ENCODE data around the gene NKD1.

The NKD1 gene

DNA sequence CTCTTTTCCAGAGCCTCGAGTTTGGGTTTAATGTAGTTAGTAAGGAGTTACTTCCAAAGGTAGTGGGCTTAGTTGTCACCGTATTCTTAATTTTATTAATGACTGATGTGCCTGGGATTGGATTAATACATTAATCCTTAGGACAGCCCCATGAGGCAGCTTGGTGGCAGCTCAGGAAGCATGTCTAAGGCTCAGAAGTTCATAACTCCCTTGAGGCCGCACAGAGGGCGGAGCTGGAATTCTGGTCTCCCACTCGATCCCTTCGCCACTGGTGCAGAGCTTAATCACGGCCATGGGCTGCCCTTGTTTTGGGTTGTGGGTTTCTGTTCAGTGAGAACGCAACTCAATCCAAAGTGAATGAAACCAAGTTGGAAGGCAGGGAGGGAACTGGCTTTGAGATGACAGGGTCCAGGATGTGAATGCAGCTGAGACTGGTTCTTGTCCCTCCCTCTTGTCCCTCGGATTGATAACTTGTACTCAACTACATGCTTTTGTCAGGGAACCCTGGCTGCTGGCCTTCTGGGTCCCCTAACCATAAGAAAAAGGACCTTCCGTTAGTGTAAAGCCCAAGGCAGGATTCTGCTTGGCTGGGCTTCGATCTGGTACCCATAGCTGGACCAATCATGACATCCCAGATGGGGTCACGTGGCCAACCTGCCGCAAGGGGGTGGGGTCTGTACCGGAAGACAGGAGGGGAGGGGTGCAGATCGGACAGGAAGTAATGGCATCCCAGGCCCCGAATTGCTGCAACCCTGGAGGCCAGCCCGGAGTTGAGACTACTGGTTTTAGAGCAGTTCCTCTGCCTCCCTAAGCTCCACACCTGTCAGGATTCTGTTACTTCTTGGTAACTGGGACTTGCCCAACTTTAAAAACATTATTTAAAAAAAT is 87.6 kb downstream of the NKD1 start:
- FAIRE-seq (no peak), DNase-seq (ENCODE audit: extremely low spot score, insufficient read length, low read depth) (no peak)

DNA sequence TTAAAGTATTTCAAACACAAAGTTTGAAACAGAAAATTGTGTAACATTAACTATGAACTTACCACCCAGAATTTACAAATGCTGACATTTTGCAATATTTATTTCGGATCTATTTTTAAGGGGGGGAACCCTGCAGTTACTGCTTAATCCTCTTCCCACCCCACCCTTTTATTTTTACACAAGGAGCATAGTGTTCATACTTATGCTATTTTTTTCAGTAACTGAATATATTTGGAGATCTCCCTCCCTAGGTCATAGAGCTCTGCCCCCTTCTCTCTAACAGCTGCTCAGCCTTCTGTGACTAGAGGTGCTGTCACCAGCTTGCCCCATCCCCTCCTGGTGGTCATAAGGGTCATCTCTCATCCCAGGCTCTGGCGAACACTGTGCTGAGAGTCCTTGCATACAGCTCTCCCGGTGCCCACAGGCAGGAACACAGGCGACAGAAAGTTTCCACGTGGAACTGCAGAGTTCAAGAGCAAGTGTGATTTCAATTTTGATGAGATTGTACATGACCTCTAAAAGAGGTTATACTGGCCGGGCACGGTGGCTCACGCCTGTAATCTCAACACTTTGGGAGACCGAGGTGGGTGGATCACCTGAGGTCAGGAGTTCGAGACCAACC is 88.7 kb downstream of the NKD1 start:
- DNase-seq (ENCODE audit: extremely low spot score, insufficient read length, low read depth) (no peak), FAIRE-seq (no peak)

DNA sequence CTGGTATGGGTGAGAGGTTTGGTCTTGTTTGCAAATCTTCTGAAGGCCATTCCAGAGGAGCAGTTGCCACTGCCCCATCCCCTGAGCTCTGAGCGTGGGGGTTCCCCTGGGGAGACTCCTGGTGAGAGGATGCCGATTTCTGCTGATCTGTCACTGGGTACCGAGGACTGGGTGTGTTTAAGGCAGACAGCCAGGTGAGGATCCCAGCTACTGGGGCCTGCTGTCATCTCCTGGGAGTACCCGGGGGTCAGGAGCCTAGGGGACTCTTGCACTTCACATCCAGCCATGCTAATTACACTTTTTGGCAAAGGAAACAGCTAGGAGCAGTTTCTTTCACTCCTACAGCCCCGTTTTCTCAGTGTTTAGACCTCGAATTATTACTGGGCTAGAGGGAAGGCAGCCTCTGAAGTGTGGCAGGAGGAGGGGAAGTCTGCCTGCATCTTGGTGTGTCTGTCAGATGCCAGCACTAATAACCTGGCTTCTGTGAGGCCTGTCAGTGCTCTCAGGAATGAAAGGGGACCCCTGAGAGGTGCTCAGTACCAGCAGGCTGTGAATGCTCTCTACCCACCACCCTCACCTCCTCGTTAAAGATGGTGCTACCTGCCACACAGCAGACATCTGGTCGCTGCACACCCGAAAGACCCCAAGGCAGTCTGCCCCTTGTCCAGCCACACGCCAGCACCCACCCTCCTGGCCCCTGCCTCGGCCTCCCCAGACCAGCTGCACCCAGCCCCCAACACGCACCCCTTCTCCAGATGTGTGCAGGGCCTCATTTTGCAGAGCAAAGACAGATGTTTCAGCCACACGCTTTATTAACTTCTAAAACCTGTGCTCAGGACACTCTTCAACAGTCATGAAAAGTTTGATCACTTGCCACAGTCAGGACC is 89.8 kb downstream of the NKD1 start:
- no peak for DNase-seq (ENCODE audit: extremely low spot score, insufficient read length, low read depth)
- no peak for FAIRE-seq

DNA sequence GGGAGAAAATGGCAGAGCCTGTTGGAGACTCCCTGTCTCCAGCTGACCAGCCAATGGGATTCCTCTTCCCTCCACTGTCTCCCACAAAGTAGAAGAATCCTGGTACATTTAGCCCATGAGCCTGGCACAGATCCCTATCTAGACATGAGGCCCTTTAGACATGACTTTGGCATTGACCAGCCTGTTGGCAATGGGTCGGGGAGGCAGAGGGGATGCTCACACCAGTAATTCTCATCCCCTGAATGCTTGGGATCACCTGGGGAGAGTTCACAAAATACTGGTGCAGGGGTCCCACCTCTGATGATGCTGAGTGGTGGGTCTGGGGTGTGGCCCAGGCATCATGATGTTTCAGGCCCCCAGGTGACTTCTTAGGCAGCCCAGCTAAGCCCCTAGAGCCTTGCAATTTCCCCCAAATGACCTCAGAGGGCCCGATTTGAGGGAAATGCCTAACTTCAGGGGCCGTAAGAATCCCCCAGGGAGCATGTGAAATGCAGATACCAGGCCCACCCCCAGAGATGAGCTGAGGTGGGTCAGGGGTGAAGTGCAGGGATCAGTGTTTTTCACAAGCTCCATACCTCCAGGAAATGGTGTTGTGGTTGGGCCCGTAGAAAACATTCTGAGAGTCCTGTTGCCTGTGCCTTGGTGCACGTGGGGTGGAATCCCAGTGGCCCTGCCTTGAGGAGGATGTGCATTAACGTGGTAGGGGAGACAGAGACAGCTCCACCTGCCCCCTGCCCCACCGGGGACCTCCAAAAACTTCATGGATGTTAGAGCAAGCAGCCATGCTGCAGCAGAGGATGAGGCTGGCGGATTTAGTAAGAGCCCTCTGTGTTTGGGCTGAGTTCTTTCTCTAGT is 90.8 kb downstream of the NKD1 start:
- DNase-seq (ENCODE audit: extremely low spot score, insufficient read length, low read depth) = no peak

DNA sequence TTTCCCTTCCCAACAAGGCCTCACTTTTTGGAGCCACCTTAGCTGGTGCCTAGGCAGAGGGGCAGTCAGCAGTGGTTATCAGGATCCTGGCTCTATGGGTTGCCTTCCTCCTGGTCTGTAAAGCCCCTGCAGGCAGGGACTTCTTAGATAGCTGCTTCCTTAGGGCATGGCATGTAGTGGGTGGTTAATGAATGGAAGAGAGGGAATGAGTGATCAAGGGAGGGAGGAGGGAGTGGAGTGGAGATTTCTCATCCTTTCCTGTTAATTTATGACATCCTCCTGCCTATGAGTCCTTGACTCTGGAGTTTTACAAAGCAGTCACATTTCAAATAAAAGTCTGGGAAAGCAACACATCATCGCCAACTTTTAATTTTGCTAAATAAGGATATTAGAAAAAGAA is 92.2 kb downstream of the NKD1 start:
- DNase-seq (ENCODE audit: extremely low spot score, insufficient read length, low read depth) = no peak
- no peak for FAIRE-seq

More for the DNA sequence above, 90.8 kb downstream of the NKD1 start:
- no peak for FAIRE-seq

DNA sequence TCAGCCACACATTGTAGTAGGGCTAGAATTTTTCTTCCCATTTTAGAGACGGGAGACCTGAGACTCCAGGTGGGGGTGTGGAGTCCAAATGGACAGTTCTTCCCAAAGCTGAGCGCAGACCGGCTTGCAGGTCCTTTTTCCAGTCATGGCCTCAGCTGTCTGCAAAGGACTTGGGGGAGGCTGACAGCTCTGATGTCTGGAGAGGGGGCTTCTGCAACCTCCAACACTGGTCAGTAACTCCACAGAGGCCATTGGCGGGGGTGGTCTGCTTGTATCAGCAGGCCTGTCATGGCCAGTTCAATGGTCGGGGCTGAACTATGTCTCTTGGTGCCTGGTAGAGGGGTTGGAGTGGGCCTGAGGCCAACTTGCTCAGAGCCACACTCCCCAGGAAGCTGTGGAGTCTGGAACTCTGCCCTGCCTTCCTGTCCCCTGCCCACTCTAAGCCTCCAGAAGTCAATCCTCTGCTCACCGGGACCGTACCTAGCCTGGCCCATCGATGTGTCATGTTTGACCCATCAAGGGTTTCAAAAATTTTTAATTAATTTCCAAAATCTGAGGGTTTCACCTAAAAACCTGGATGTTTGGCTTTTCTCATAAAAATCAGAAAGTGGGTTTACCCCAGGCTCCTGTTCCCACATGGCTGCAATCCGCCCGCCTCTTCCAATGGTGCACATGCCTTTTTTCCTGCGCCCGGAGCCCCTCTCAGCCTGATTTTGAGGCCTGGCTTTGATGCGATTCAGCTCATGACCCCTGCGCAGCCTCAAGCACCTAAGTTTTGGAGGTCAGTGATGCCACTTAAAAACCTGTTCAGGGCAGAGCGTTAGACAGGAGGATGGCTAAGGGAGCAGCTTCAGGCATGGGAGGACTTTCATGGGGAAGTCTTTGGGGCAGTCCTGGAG is 93.0 kb downstream of the NKD1 start:
- FAIRE-seq (no peak), DNase-seq (ENCODE audit: extremely low spot score, insufficient read length, low read depth) (no peak)

DNA sequence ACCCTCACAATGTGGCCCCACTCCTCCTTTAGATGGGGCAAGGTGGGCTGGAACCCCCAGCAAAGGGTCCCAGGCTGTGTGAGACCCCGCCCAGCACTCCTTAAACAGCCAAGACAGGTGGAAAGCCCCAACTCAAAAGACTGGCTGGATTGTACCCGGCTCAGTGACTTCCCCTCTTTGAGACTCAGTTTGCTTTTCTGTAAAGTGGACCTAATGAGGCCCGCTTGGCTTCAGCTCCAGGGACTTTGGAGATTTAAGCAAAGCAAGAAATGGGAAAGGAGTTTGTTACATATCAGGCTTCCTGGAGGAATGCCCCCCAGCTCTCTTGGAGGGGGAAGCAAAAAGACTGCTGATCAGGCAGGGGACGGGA is 93.6 kb downstream of the NKD1 start:
- no peak for DNase-seq (ENCODE audit: extremely low spot score, insufficient read length, low read depth)
- FAIRE-seq = no peak

DNA sequence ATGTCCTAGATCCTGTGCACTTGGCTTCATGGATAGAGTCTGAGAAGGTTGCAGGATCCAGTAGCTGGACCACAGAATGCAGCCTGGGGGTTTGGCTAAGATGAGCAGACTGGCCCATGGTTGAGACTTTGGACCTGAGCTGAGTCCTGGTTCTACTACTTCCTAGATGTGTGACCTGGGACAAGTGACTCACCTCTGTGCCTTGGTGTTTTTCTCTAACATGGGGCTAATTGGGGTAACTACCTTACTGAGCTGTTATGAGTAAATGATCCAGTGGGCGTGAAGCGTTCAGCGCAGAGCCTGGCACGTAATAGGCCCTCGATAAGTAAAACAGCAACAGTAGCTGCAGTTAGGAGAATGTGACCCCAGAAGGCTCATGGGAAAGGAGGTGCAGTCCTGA is 94.2 kb downstream of the NKD1 start:
- DNase-seq (ENCODE audit: extremely low spot score, insufficient read length, low read depth) (no peak), FAIRE-seq (no peak)

DNA sequence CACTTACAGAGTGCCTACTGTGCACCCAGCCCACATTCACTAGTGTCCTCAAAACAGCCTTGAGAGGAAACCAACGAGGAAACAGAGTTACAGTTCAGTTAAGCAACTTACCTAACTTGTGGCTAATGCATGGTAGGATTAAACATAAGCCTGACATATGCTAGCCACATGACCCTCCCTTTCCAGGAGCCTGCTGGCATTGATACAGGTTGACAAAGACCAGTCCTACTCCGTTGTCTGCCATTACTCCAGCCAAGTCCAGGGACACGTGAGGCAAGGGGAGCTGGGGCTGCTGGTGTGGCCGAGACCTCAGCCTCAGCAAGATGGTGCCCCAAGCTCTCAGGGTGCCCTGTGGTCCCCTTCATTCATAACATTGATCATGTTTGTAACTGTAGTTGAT is 95.0 kb downstream of the NKD1 start:
- no peak for DNase-seq (ENCODE audit: extremely low spot score, insufficient read length, low read depth)
- FAIRE-seq = no peak

DNA sequence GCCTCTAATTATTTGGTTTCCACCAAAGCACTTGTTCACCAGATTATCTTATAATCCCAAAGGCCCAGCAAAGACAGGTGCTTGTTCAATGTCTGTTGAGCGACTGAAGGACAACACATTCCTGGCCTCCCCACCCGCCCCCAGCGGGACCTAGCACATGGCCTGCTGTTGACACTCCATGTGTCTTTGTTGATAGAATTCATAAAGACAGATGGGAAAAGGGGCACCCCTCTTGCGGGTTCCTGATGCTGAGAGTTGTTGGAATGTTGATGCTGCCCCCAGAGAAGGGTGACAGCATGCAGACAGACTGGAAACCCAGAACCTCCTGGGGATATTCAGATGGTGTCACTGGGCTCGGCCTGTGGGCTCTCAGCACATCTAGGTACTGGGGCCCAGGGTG is 96.0 kb downstream of the NKD1 start:
- DNase-seq (ENCODE audit: extremely low spot score, insufficient read length, low read depth) = no peak
- no peak for FAIRE-seq

DNA sequence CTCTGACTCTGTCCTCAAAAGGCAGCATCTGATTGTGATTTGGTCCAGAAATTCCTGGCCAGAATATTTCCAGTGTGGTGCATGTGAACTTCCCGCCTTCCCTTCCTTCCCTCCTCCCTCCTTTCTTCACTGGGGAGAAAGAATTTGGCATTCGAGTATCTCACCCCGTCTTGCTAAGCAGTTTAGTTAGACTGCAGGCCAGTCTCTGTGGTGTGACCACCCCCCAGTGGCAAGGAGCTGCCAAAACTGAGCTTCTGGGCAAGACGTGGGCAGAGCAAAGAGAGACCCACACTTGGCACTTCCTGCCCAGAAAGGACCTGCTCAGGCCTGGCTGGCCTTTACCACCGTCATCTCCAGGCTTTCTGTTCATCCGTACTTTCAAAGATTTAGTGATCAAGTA is 96.5 kb downstream of the NKD1 start:
- DNase-seq (ENCODE audit: extremely low spot score, insufficient read length, low read depth) = no peak
- no peak for FAIRE-seq

DNA sequence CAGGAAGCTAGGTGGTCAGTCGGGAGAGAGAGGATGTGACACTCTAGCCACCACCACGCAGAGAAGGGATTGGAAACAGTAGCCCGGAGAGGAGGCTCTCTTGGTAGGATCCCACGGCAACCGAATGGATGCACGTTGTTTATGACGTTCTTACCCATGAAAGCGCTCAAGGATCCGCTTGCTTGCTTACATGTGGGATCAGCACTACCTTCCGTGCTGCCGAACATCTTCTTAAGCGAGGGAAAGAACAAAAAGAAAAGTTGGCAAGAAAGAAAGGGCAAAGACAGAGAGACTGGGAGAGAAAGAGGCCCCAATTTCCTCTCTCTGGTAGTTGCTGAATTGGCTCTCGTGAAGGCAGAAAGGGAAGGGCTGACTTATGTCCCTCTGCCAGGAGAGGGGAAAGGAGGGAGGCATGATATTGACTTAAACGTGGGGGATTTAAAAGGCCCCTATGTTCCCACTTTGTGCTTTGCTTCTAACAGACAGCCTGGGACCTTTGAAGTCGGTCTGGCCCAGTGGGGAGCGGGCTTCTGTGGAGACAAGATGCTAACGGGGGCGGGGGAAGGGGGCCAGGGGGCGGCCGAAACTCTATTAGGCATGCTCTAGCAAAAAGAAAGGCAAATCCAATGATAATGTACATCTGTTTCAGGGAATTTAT is 97.5 kb downstream of the NKD1 start:
- DNase-seq (ENCODE audit: extremely low spot score, insufficient read length, low read depth) = no peak
- no peak for FAIRE-seq

DNA sequence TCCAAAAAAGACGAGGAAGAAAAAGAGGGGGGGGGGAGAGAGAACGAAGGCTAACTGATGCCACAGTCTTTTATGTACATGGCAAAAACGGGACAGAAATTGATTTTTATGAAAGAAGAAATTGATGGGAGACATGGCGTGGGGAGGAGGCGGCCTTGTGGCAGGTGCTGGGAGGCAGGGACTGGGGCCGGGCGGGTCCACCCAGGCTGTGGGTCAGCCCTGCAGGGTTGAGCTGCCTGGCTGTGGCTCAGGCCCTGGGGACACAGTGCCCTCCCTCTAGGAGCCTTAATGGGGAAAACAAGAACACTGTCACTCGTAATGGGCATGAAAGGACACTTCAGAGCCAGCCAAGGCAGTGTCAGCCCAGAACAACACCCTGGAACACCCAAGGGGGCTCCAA is 98.1 kb downstream of the NKD1 start:
- FAIRE-seq (no peak), DNase-seq (ENCODE audit: extremely low spot score, insufficient read length, low read depth) (no peak)

DNA sequence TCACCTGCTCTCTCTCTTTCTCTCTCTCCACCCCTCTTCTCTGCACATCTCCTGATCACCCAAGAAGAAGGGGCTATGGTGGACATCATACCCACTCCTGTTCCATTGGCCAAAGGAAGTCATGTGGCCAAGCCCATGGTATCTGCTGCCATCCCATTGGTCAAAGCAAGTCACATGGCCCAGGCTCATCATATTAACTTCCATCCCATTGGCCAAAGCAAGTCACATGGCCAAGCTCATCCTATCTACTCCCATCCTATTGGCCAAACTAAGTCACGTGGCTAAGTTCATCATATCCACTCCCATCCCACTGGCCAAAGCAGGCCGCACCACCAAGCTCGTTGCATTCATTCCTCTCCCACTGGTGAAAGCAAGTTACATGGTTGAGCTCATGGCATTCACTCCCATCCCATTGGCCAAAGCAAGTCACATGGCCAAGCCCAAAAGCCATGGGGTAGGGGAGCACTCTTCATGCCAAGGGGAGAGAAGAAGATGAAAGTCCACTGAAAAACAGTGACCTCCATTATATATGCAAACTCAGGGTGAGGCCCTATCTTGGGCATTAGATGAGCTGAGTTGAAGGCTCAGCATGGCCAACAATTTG is 103.7 kb downstream of the NKD1 start:
- FAIRE-seq = no peak
- DNase-seq (ENCODE audit: extremely low spot score, insufficient read length, low read depth) = no peak

DNA sequence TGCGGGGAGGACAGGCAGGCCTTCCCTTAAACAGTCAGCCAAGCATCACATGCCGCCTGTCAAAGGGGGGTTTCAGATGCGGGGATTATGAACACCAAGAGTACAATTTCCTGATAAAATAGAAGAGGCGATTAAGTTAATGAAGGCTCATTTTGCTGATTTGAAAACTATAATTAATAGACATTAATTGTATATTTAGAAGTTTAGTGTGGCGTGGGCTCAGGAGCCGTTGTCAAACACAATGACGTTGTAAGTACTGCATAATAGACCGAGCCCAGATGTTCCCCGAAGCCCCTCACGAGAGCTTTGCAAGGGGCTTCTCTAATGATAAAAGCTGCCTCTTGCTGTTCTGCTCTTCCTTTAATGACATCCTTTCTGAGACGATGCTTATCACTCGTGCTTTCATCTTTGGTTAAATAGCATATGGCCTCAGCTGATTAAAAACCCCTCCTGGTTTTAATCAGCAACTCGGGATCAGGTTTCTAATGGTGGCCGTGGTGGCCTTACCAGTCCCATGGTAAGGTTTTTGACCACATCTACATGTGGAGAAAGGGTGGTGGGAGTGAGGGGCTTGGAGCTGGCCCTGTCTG is 104.7 kb downstream of the NKD1 start:
- no peak for FAIRE-seq
- no peak for DNase-seq (ENCODE audit: extremely low spot score, insufficient read length, low read depth)

DNA sequence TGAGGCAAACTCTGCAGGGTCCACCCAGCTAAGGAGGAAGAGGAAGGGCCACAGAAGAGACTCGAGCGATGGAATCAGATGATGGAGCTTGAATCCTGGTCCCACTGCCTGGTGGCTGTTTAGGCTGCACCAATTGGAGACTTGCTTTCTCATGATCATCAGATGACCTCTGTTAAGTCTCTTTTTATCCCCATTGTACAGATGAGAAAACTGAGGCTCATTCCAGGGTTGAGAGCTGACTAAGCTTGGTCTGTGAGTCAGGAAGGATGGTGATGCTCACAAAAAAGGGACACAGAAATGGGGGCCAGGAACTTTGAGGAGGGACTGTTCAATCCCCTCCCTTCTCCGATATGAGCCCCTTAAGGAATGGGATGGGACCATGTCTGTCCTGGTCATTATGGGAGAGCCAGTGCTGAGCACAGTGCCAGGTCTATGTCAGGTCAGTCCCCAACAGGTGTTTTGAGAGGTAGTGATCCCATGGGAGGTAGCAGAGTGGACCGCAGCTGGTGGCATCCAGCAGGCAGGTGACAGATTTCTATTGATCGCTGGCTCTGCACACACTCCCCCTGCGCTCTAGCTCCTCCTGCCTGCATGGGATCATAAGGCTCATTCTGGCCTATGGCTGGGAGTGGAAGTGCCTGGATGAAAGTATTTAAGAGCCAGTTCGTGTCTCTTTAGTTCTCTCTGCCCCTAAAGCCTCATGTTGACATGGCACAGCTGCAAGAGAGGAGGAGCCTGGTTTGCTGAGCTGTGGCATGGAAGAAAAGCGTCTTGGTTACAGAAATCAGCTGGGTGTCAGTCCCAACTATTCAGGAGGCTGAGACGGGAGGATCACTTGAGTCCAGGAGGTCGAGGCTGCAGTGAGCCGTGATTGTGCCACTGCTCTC is 105.7 kb downstream of the NKD1 start:
- no peak for FAIRE-seq
- DNase-seq (ENCODE audit: extremely low spot score, insufficient read length, low read depth) = no peak

DNA sequence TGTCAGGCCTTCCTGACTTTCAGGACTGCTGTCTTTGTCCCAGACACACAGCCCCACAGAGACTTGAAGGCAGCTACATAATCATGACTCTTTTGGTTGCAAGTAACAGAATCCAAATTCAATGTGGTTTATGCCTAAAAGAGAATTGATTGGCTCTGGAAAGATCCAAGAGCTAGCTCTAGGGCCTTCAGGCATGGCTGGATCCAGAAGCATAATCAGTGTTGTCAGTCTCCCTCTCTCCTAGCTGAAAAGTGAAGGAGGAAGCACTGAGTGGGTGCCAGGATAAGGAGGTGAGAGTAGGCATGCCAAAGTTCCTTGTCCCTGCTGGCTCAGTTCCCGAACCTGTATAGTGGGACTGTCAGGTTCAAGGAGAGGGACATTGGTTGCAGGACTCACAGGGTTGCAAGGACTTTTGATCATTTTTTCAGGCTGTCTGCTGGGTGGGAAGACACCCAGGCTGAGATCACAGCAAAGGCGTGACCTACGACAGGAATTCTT is 107.4 kb downstream of the NKD1 start:
- DNase-seq (ENCODE audit: extremely low spot score, insufficient read length, low read depth) (no peak), FAIRE-seq (no peak)

Data from GM18507 (cell line).